Astrocyte (in vitro differentiated cells and primary cell): Measurements from ENCODE around the gene GPR89B.

Source experiments
- CTCF ChIP-seq: IDR thresholded peaks from 2 replicates; pipeline ENCODE4 v1.5.1; 2011; ENCODE audit warnings: low read depth, mild to moderate bottlenecking, inconsistent platforms, low read length, moderate library complexity; ENCODE audit not compliant: insufficient read depth
- EZH2 ChIP-seq: IDR thresholded peaks from 2 replicates; pipeline ENCODE4 v1.6.1; 2012; ENCODE audit warnings: mild to moderate bottlenecking, low read length, inconsistent platforms; ENCODE audit not compliant: insufficient read depth

- TF ChIP-seq CTCF (no peak), EZH2 (no peak)
Observed at GRCh38 chr1:147919896-147920295, 8.3 kb upstream of the GPR89B start.
